Calu3 (cell line): ENCODE results near the gene ALOX12B. TPM values are rescaled to one million over a fixed set of nuclear protein-coding genes. Genes with fewer than 3 reads are reported as not detected.

Source experiments
- BruUV-seq: library from RNA; stranded (reverse); fragments of 400-500 nt; replicated peaks from 2 replicates; lab custom pipeline; 2021; lab: Mats Ljungman, UMichigan
- CTCF ChIA-PET: fragments of 300-600 bp; sonication (Branson Sonifier 250); formaldehyde crosslinking; loops from one replicate; lab custom pipeline; 2022; ENCODE audit warnings: antibody characterized with exemption; lab: Charles Lee
- DNase-seq: peaks from one replicate; pipeline ENCODE4 v3.0.0; 2022
- H3K27ac Mint-ChIP-seq: one replicate; pipeline ENCODE4 v1.8.0; 2022; ENCODE audit warnings: mixed read lengths; ENCODE audit not compliant: unreplicated experiment
- H3K27me3 Mint-ChIP-seq: one replicate; pipeline ENCODE4 v1.8.0; 2022; ENCODE audit warnings: mixed read lengths; ENCODE audit not compliant: unreplicated experiment
- H3K36me3 Mint-ChIP-seq: one replicate; pipeline ENCODE4 v1.8.0; 2022; ENCODE audit warnings: mild to moderate bottlenecking, moderate library complexity, mixed read lengths; ENCODE audit not compliant: insufficient read depth, unreplicated experiment
- H3K4me1 Mint-ChIP-seq: one replicate; pipeline ENCODE4 v1.8.0; 2022; ENCODE audit warnings: mild to moderate bottlenecking, low read depth, mixed read lengths; ENCODE audit not compliant: unreplicated experiment
- H3K4me3 Mint-ChIP-seq: one replicate; pipeline ENCODE4 v1.8.0; 2022; ENCODE audit warnings: mild to moderate bottlenecking, low read depth, moderate library complexity, mixed read lengths; ENCODE audit not compliant: unreplicated experiment
- H3K9me3 Mint-ChIP-seq: one replicate; pipeline ENCODE4 v1.8.0; 2022; ENCODE audit warnings: low read depth, mixed read lengths; ENCODE audit not compliant: unreplicated experiment
- intact Hi-C: fragments of 100-400 bp; cut with micrococcal nuclease; formaldehyde crosslinking; loops from one replicate; pipeline ENCODE4 v1.10.0; 2022; ENCODE audit not compliant: unreplicated experiment
- total RNA-seq: library from RNA; stranded (reverse); gene quantifications from 2 replicates; pipeline ENCODE4 v1.2.3, GENCODE V29; 2022
- TF ChIP-seq, protein P1 (sequence below): fragments of 200-600 bp; IDR thresholded peaks from one replicate; pipeline ENCODE4 v1.8.0; 2022; ENCODE audit warnings: antibody characterized with exemption; ENCODE audit not compliant: unreplicated experiment

ALOX12B gene
- total RNA-seq, 1 experiment from 2014 or later, result not detected

DNA sequence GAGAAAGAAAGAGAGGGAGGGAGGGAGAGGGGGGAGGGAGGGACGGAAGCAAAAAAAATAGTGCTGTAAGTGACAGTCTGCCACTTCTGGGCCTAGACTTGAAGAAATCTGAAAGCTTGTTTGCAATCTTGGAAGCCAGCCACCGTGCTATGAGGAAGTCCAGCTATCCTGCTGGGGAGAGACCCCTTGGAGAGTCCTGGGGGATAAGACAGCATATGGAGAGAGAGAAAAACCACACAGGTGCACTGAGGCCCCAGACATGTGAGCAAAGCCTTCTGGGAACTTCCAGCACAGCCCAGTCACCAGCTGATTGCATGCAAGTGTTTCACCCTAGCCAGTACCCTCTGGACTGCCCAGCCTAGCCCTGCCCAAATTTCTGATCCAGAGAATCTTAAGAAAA lies 12.6 kb upstream of the ALOX12B start:
- H3K9me3 Mint-ChIP-seq, result no peaks in the 10 kb centered on the region
- no peak for DNase-seq
- intact Hi-C loops, result no loop called here
- TF ChIP-seq, protein P1, sequence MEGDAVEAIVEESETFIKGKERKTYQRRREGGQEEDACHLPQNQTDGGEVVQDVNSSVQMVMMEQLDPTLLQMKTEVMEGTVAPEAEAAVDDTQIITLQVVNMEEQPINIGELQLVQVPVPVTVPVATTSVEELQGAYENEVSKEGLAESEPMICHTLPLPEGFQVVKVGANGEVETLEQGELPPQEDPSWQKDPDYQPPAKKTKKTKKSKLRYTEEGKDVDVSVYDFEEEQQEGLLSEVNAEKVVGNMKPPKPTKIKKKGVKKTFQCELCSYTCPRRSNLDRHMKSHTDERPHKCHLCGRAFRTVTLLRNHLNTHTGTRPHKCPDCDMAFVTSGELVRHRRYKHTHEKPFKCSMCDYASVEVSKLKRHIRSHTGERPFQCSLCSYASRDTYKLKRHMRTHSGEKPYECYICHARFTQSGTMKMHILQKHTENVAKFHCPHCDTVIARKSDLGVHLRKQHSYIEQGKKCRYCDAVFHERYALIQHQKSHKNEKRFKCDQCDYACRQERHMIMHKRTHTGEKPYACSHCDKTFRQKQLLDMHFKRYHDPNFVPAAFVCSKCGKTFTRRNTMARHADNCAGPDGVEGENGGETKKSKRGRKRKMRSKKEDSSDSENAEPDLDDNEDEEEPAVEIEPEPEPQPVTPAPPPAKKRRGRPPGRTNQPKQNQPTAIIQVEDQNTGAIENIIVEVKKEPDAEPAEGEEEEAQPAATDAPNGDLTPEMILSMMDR, result no peak
- CTCF ChIA-PET, result interaction anchor here (1.2 kb wide), 1 partner anchor 10 kb away, joined by 3 read pairs; no protein-coding TSS in a partner anchor
- H3K4me3 Mint-ChIP-seq, result no peak overlapping the region
- no TSS peak for BruUV-seq
- H3K4me1 Mint-ChIP-seq, result peaks cover 7% of the 10 kb centered on the region
- no peak overlapping the region for H3K27ac Mint-ChIP-seq
- peaks cover 5% of the 10 kb centered on the region for H3K36me3 Mint-ChIP-seq
- peaks cover 29% of the 10 kb centered on the region for H3K27me3 Mint-ChIP-seq

DNA sequence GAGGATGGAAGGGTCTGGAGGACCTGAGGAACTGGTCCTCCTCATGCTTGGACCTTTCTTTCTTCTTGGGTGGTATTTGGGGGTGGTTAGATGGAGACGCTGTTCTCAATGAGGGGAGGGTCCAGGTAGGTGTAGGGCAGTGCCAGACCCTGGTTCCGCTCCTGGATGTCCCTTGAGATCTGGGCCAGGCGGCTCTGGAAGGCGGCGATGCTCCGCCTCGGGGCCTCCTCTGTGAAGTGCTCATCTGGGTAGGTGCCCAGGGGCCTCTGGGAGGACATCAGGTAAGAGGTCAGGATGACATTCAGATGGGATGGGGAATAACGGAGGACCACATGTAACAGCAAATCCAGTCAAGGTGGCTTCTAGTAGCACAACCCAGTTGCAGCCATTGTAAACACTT lies 9.0 kb upstream of the ALOX12B start:
- CTCF ChIA-PET, result no interaction called here
- Mint-ChIP-seq H3K4me3 (no peak overlapping the region), H3K36me3 (peaks cover 5% of the 10 kb centered on the region), H3K4me1 (no peaks in the 10 kb centered on the region), H3K27me3 (peaks cover 40% of the 10 kb centered on the region), H3K27ac (no peak overlapping the region), H3K9me3 (no peaks in the 10 kb centered on the region)
- DNase-seq, result no peak
- no TSS peak for BruUV-seq
- TF ChIP-seq, protein P1, result no peak
- intact Hi-C loops, result no loop called here

DNA sequence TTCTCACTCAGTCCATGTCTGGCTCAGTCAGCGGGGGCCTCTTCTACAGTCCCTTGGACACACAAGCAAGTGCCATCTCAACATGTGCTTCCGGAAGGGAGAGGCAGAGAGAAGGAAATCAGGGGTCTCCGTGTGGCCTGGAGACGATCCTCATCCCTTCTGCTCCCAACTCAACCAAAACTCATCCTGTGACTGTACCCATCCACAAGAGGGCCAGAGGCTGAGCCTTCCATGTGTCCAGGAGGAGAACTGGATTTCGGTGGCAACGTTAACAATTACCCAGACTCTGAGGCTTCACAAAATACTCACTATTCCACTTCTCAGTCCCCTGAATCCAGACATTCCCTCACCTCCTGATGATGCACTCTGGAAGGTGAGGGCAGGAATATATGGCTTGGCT lies 7.8 kb upstream of the ALOX12B start:
- intact Hi-C loops, result no loop called here
- no peaks in the 10 kb centered on the region for H3K9me3 Mint-ChIP-seq
- TF ChIP-seq, protein P1, result no peak
- H3K4me1 Mint-ChIP-seq, result no peaks in the 10 kb centered on the region
- H3K27me3 Mint-ChIP-seq, result peaks cover 52% of the 10 kb centered on the region
- H3K36me3 Mint-ChIP-seq, result peaks cover 5% of the 10 kb centered on the region
- no peak overlapping the region for H3K27ac Mint-ChIP-seq
- no peak for DNase-seq
- H3K4me3 Mint-ChIP-seq, result no peak overlapping the region
- CTCF ChIA-PET, result no interaction called here
- BruUV-seq, result no TSS peak

DNA sequence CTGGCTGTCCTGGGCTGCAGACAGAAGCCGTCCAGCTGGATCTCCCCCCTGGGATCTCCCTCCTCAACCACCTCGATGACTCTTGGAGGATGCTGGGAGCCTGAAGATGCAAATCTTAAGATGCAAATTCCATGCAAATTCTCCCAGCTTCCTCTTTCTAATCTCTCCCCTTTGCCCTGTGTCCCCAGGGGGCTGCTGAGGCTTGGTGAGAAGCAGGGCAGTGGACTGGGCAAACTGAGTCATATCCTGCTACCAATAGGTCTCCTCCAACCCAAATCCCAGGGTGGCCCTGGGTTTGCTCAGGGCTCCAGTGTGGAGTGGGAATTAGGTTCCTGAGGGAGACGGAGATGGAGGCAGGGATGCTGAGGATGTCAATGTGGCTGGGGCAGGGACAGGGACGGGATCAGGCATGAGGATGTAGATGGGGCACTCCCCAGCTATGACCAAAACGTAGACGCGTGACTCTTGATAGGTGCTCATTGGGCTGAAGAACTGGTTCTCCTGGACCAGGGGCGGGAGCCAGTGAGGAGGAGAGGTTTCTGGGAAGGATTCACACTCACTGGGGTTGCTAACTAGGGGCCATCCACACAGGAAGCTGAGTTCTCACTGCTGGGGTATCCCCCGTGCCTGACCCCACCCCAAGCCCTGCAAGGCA lies 3.6 kb upstream of the ALOX12B start:
- CTCF ChIA-PET, result interaction anchor here (0.7 kb wide), 1 partner anchor 144 kb away, joined by 3 read pairs; no protein-coding TSS in a partner anchor
- BruUV-seq, result no TSS peak
- TF ChIP-seq, protein P1, result no peak
- no peaks in the 10 kb centered on the region for H3K9me3 Mint-ChIP-seq
- H3K36me3 Mint-ChIP-seq, result peaks cover 3% of the 10 kb centered on the region
- H3K27me3 Mint-ChIP-seq, result peaks cover 75% of the 10 kb centered on the region
- intact Hi-C loops, result no loop called here
- H3K27ac Mint-ChIP-seq, result no peak overlapping the region
- no peak for DNase-seq
- no peaks in the 10 kb centered on the region for H3K4me1 Mint-ChIP-seq
- no peak overlapping the region for H3K4me3 Mint-ChIP-seq
